HG03066 (cell line): ENCODE measurements around the gene PTPN22.

Experiments used
- ATAC-seq: cut with Tn5 transposase; IDR thresholded peaks from one replicate; pipeline ENCODE4 v1.9.1; 2021; ENCODE audit warnings: low read depth; ENCODE audit not compliant: unreplicated experiment

Gene PTPN22

GRCh38 chr1:113768916-113769600 lies 102.5 kb downstream of the PTPN22 start:
- ATAC-seq = no peak

DNA sequence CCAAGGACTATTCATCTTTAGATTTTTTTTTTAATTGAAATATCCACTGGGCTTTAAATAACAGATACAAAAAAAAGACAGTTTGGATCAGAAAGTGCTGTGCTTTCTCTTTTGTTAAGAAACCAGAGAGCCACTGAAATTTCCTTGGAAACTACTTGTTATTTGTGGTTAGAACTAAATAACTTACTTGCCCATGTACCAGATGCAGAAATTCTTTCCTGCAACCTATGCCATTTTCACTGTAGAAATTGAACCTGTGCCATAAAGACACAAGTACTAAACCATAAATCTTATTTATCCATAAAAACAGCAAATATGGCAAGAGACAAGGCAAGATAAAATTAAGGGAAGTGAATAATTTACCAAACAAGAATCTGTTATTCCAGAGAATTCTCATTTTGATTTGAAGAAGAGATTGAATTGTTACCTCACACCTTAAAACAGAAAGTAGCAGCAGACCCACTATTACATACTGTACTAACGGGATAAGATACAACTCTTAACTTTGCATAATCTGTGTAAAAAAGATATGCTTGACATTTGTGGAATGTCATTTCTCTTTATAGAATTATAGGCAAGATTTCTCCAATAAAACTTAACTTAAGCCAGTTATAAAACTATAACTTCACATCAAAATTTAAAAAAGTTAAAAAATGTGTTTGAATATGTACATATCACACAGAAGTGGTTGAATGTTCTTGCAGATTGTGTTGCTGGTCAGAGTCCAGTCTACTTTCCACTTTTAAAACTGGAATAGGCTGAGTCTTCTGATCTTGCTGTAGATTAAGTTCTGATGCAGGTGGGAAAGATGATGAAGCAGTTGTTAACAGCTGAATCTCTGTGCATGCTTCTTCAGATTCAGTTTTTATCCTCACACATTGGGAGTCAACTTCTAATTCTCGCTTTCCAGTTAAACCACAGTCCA lies 105.9 kb downstream of the PTPN22 start:
- ATAC-seq = no peak
